ENCODE measurements around the gene CCPG1. TPM values are rescaled to one million over a fixed set of nuclear protein-coding genes. Genes with fewer than 3 reads are reported as not detected.
"Not testable (repeated sequence)": the region's sequence is repeated elsewhere in the genome, so short reads cannot be mapped to it uniquely, and the experiment has no call there.

Gene CCPG1
- total RNA-seq, 1 experiment from 2014 or later = 17.1 TPM

- no peak overlapping the region for H3K4me3 Mint-ChIP-seq
- H3K9me3 Mint-ChIP-seq = 0 out of 2 replicates have a peak, but pooled peaks cover 3% of the 10 kb centered on the region
- ATAC-seq (no peak), DNase-seq (ENCODE audit: low spot score) (no peak)
- peaks cover 7% of the 10 kb centered on the region for H3K36me3 Mint-ChIP-seq
- TF ChIP-seq, protein P1, sequence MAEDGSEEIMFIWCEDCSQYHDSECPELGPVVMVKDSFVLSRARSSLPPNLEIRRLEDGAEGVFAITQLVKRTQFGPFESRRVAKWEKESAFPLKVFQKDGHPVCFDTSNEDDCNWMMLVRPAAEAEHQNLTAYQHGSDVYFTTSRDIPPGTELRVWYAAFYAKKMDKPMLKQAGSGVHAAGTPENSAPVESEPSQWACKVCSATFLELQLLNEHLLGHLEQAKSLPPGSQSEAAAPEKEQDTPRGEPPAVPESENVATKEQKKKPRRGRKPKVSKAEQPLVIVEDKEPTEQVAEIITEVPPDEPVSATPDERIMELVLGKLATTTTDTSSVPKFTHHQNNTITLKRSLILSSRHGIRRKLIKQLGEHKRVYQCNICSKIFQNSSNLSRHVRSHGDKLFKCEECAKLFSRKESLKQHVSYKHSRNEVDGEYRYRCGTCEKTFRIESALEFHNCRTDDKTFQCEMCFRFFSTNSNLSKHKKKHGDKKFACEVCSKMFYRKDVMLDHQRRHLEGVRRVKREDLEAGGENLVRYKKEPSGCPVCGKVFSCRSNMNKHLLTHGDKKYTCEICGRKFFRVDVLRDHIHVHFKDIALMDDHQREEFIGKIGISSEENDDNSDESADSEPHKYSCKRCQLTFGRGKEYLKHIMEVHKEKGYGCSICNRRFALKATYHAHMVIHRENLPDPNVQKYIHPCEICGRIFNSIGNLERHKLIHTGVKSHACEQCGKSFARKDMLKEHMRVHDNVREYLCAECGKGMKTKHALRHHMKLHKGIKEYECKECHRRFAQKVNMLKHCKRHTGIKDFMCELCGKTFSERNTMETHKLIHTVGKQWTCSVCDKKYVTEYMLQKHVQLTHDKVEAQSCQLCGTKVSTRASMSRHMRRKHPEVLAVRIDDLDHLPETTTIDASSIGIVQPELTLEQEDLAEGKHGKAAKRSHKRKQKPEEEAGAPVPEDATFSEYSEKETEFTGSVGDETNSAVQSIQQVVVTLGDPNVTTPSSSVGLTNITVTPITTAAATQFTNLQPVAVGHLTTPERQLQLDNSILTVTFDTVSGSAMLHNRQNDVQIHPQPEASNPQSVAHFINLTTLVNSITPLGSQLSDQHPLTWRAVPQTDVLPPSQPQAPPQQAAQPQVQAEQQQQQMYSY (CRISPR knock-in tag; IDR thresholded peaks at IDR 0.05) = no peak
- TF ChIP-seq USF2 (CRISPR knock-in tag; IDR thresholded peaks at IDR 0.05) (no peak), TEAD4 (CRISPR knock-in tag; IDR thresholded peaks at IDR 0.05) (no peak), TEAD1 (CRISPR knock-in tag; IDR thresholded peaks at IDR 0.05) (no peak), ELF4 (CRISPR knock-in tag; IDR thresholded peaks at IDR 0.05; ENCODE audit: low read depth) (no peak), FOXP4 (CRISPR knock-in tag; IDR thresholded peaks at IDR 0.05) (no peak), SMAD3 (CRISPR knock-in tag; IDR thresholded peaks at IDR 0.05; ENCODE audit: borderline replicate concordance) (no peak), ATF3 (CRISPR knock-in tag; conservative IDR thresholded peaks at IDR 0.05) (no peak)
- POLR2A ChIA-PET = interaction anchor here (0.5 to 0.7 kb wide), 2 partner anchors 14 to 1645 kb away, joined by 3 read pairs; no protein-coding TSS in a partner anchor
- H3K4me1 Mint-ChIP-seq = peaks cover 3% of the 10 kb centered on the region
- no peaks in the 10 kb centered on the region for H3K27me3 Mint-ChIP-seq (ENCODE audit: low read depth)
- CTCF ChIA-PET = no interaction called here
- no peak overlapping the region for H3K27ac Mint-ChIP-seq
Measured at GRCh38 chr15:55401786-55402246, 6.3 kb downstream of the CCPG1 start.

DNA sequence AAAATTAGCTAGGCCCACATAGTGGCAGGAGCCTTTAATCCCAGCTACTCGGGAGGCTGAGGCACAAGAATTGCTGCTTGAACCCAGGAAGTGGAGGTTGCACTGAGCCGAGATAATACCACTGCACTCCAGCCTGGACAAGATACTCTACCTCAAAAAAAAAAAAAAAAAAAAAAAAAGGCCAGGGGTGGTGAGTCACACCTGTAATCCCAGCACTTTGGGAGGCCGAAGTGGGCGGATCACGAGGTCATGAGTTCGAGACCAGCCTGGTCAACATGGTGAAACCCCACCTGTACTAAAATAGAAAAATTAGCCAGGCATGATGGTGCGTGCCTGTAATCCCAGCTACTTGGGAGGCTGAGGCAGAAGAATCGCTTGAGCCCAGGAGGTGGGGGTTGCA is 8.1 kb downstream of the CCPG1 start:
- peaks cover 13% of the 10 kb centered on the region for H3K36me3 Mint-ChIP-seq
- CTCF ChIA-PET; H3K4me1 Mint-ChIP-seq; H3K4me3 Mint-ChIP-seq; H3K27ac Mint-ChIP-seq; H3K27me3 Mint-ChIP-seq (ENCODE audit: low read depth); POLR2A ChIA-PET; DNase-seq (ENCODE audit: low spot score); ATAC-seq: not testable (repeated sequence)
- H3K9me3 Mint-ChIP-seq = peaks cover 14% of the 10 kb centered on the region

- Mint-ChIP-seq H3K4me1 (peaks cover 16% of the 10 kb centered on the region), H3K4me3 (no peak overlapping the region), H3K27ac (no peak overlapping the region), H3K9me3 (peaks cover 22% of the 10 kb centered on the region), H3K36me3 (peaks cover 17% of the 10 kb centered on the region), H3K27me3 (ENCODE audit: low read depth) (no peaks in the 10 kb centered on the region)
- CTCF ChIA-PET = interaction anchor here (1.7 kb wide), 1 partner anchor 10 kb away, joined by 5 read pairs; the partner anchor contains the start of genes CCPG1 and PIERCE2
- POLR2A ChIA-PET = no interaction called here
- no peak for DNase-seq (ENCODE audit: low spot score)
- no peak for TF ChIP-seq SMAD4 (CRISPR knock-in tag; IDR thresholded peaks at IDR 0.05)
- ATAC-seq = no peak
Measured at GRCh38 chr15:55398243-55398642, 9.9 kb downstream of the CCPG1 start.

DNA sequence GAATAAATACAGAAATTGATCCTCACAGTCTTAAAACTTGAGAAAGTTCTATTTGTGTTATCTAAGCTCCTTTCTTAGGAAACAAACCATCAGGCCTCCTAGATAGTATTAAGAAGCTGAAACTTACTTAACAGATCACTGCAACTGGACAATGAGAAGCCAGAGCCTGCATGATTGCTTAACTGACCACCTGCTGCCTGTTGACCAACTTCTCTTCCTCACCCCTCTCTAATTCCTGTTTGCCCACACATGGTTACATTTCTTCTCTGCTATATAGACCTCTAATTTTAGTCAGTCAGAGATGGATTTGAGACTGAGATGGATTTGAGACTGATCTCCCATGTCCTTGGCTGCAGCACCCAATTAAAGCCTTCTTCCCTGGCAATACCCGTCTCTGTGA is 13.5 kb downstream of the CCPG1 start:
- CTCF ChIA-PET = no interaction called here
- no peak for ATAC-seq
- TF ChIP-seq ZNF396 (CRISPR knock-in tag; IDR thresholded peaks at IDR 0.05; ENCODE audit: borderline replicate concordance) (no peak), NR2C2 (CRISPR knock-in tag; IDR thresholded peaks at IDR 0.05) (no peak), ZNF416 (CRISPR knock-in tag; IDR thresholded peaks at IDR 0.05) (no peak), IRF2 (CRISPR knock-in tag; IDR thresholded peaks at IDR 0.05; ENCODE audit: borderline replicate concordance, low read depth) (no peak), ARID4B (CRISPR knock-in tag; IDR thresholded peaks at IDR 0.05; ENCODE audit: borderline replicate concordance) (no peak), JAZF1 (CRISPR knock-in tag; IDR thresholded peaks at IDR 0.05) (no peak), ATF3 (CRISPR knock-in tag; conservative IDR thresholded peaks at IDR 0.05) (no peak), SOX15 (CRISPR knock-in tag; IDR thresholded peaks at IDR 0.05) (no peak)

More for the DNA sequence above, 13.5 kb downstream of the CCPG1 start:
- no peak overlapping the region for H3K27ac Mint-ChIP-seq
- no peak for DNase-seq (ENCODE audit: low spot score)
- POLR2A ChIA-PET = interaction anchor here (0.5 kb wide), 1 partner anchor 77 kb away, joined by 3 read pairs; no protein-coding TSS in a partner anchor
- peaks cover 17% of the 10 kb centered on the region for H3K36me3 Mint-ChIP-seq
- peaks cover 16% of the 10 kb centered on the region for H3K4me1 Mint-ChIP-seq
- no peaks in the 10 kb centered on the region for H3K27me3 Mint-ChIP-seq (ENCODE audit: low read depth)
- H3K4me3 Mint-ChIP-seq = no peak overlapping the region
- H3K9me3 Mint-ChIP-seq = peaks cover 23% of the 10 kb centered on the region
